Transverse colon (tissue), 3 donors: ENCODE data around the gene MMP24OS.

Experiments used
- CTCF ChIP-seq, 5 experiments: fragments of 200-600 bp in 3 of 5; fragments of 450-650 bp in 2 of 5; sonication (generic) in 3 of 5; IDR thresholded peaks; 1 replicate in 2 of 5; 2 replicates in 3 of 5; pipeline ENCODE4 v1.5.1; 2016 to 2017; ENCODE audit warnings: antibody characterized with exemption in 5 of 5, inconsistent platforms in 3 of 5, mild to moderate bottlenecking in 2 of 5, moderate library complexity in 1 of 5
- POLR2A ChIP-seq: fragments of 450-650 bp; IDR thresholded peaks from one replicate; pipeline ENCODE4 v1.6.1; 2016; ENCODE audit warnings: antibody characterized with exemption, mild to moderate bottlenecking, moderate library complexity

GRCh38 chr20:35284267-35284991 lies 6.5 kb upstream of the MMP24OS start, which contains the start of gene EIF6:
- TF ChIP-seq POLR2A (peak; percentile 73), CTCF (IDR thresholded peaks at IDR 0.05) (no peak)
